Endodermal cell (in vitro differentiated cells): ENCODE data around the gene UPP2. TPM values are rescaled to one million over a fixed set of nuclear protein-coding genes. Genes with fewer than 3 reads are reported as not detected.

Experiments
- DNase-seq: peaks from one replicate; pipeline ENCODE4 v3.0.0-alpha.2; 2017
- H3K27ac ChIP-seq: 2 replicates; pipeline ENCODE4 v1.5.1; 2013; ENCODE audit warnings: mild to moderate bottlenecking, low read depth, low read length, moderate library complexity
- H3K27me3 ChIP-seq: 2 replicates; pipeline ENCODE4 v1.6.1; 2013; ENCODE audit warnings: mild to moderate bottlenecking, low read length, moderate library complexity; ENCODE audit not compliant: insufficient read depth, control insufficient read depth, poor library complexity, severe bottlenecking
- H3K36me3 ChIP-seq: 2 replicates; pipeline ENCODE4 v1.7.0; 2013; ENCODE audit warnings: mild to moderate bottlenecking, low read length, moderate library complexity; ENCODE audit not compliant: control insufficient read depth, insufficient read depth
- H3K4me1 ChIP-seq: one replicate; pipeline ENCODE4 v1.7.0; 2013; ENCODE audit warnings: low read length; ENCODE audit not compliant: control insufficient read depth, insufficient read depth
- H3K4me3 ChIP-seq: 2 replicates; pipeline ENCODE4 v1.5.1; 2013; ENCODE audit warnings: mild to moderate bottlenecking, low read length, moderate library complexity
- H3K9ac ChIP-seq: 2 replicates; pipeline ENCODE4 v1.6.1; 2013; ENCODE audit warnings: mild to moderate bottlenecking, low read length, moderate library complexity; ENCODE audit not compliant: poor library complexity, severe bottlenecking; ENCODE audit errors: extremely low read depth
- H3K9me3 ChIP-seq: 2 replicates; pipeline ENCODE4 v1.6.1; 2013; ENCODE audit warnings: mild to moderate bottlenecking, low read length, moderate library complexity; ENCODE audit not compliant: control insufficient read depth
- H3K27ac Mint-ChIP-seq: 2 replicates; pipeline ENCODE4 v1.8.0; 2020; ENCODE audit warnings: mixed read lengths
- H3K27me3 Mint-ChIP-seq: 2 replicates; pipeline ENCODE4 v1.8.0; 2021; ENCODE audit warnings: mild to moderate bottlenecking, mixed read lengths; ENCODE audit not compliant: insufficient read depth
- H3K36me3 Mint-ChIP-seq: 2 replicates; pipeline ENCODE4 v1.8.0; 2020; ENCODE audit warnings: low read depth, mixed read lengths
- H3K4me1 Mint-ChIP-seq: 2 replicates; pipeline ENCODE4 v1.8.0; 2020; ENCODE audit warnings: mixed read lengths
- H3K4me3 Mint-ChIP-seq: 2 replicates; pipeline ENCODE4 v1.8.0; 2020; ENCODE audit warnings: mild to moderate bottlenecking, moderate library complexity, mixed read lengths
- H3K9me3 Mint-ChIP-seq: 2 replicates; pipeline ENCODE4 v1.8.0; 2020; ENCODE audit warnings: mild to moderate bottlenecking, mixed read lengths
- WGBS, 2 experiments: methylation state at CpG; one replicate each; pipeline versions ENCODE4 v1.1.5 to v1.1.7; 2013; ENCODE audit warnings: missing lambda C conversion rate in 2 of 2, mixed read lengths in 1 of 2; ENCODE audit not compliant: insufficient coverage in 1 of 2, insufficient read length in 1 of 2; 5-methylcytosine and 5-hydroxymethylcytosine counted together
- total RNA-seq, 2 donors: library from RNA; stranded (reverse); fragmentation: NEBNext Ultra II Directional in 1 of 2; extraction: Animal tissue kit (Norgen Biotek cat#: 25700) in 1 of 2; gene quantifications; 2 replicates in 1 of 2; 3 replicates in 1 of 2; pipeline ENCODE4 v1.2.1, GENCODE V29; 2021
- TF ChIP-seq, protein P1 (sequence below): fragments of 200-600 bp; sonication (generic); conservative IDR thresholded peaks from 2 replicates; pipeline ENCODE4 v1.5.0; 2021; ENCODE audit warnings: antibody characterized with exemption, mild to moderate bottlenecking

Gene UPP2
- total RNA-seq, 2 donors from 2014 or later, result not detected

DNA sequence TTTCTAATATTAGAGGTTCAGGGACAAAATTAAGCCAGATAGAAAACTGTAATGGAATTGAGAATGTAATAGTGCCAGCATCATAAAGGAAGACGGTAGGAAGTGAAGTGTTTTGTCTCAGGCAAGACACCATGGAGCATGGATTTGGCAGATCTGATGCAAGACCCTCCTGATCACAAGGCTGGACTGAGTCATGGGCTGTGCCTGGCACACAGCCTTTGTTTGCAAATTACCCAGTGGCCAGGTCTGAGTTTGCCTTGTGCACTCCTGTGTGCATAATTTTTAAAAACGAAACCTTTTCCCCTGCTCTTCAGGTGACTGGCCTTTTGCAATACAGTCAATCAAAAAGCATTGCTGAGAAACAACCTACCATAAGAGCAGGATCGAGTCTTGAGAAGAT, 2.0 kb upstream of the UPP2 start:
- Mint-ChIP-seq H3K27ac (no peak overlapping the region), H3K36me3 (no peaks in the 10 kb centered on the region), H3K9me3 (no peaks in the 10 kb centered on the region), H3K4me3 (no peak overlapping the region), H3K4me1 (peaks cover under 1% of the 10 kb centered on the region), H3K27me3 (no peaks in the 10 kb centered on the region)
- TF ChIP-seq, protein P1, sequence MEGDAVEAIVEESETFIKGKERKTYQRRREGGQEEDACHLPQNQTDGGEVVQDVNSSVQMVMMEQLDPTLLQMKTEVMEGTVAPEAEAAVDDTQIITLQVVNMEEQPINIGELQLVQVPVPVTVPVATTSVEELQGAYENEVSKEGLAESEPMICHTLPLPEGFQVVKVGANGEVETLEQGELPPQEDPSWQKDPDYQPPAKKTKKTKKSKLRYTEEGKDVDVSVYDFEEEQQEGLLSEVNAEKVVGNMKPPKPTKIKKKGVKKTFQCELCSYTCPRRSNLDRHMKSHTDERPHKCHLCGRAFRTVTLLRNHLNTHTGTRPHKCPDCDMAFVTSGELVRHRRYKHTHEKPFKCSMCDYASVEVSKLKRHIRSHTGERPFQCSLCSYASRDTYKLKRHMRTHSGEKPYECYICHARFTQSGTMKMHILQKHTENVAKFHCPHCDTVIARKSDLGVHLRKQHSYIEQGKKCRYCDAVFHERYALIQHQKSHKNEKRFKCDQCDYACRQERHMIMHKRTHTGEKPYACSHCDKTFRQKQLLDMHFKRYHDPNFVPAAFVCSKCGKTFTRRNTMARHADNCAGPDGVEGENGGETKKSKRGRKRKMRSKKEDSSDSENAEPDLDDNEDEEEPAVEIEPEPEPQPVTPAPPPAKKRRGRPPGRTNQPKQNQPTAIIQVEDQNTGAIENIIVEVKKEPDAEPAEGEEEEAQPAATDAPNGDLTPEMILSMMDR, result no peak
- no peak overlapping the region for H3K27ac ChIP-seq
- H3K4me1 ChIP-seq, result no peaks in the 10 kb centered on the region
- H3K9me3 ChIP-seq, result no peaks in the 10 kb centered on the region
- no peaks in the 10 kb centered on the region for H3K36me3 ChIP-seq
- DNase-seq, result no peak
- no peak overlapping the region for H3K4me3 ChIP-seq
- no peak overlapping the region for H3K9ac ChIP-seq
- WGBS, 2 experiments, result 88 to 93% methylated on average over 1 to 3 of the region's 3 CpGs
- no peaks in the 10 kb centered on the region for H3K27me3 ChIP-seq

- Mint-ChIP-seq H3K36me3 (no peaks in the 10 kb centered on the region), H3K27me3 (no peaks in the 10 kb centered on the region), H3K27ac (no peak overlapping the region), H3K4me1 (no peaks in the 10 kb centered on the region), H3K4me3 (no peak overlapping the region), H3K9me3 (no peaks in the 10 kb centered on the region)
- WGBS, 2 experiments, result 81 to 86% methylated on average over 1 of the region's 1 CpG
- Histone ChIP-seq H3K9me3 (no peaks in the 10 kb centered on the region), H3K9ac (no peak overlapping the region), H3K36me3 (no peaks in the 10 kb centered on the region), H3K4me1 (no peaks in the 10 kb centered on the region), H3K27ac (no peak overlapping the region), H3K27me3 (no peaks in the 10 kb centered on the region), H3K4me3 (no peak overlapping the region)
- TF ChIP-seq, protein P1, result no peak
- no peak for DNase-seq
Measured at GRCh38 chr2:158100411-158100810, 1.3 kb upstream of the UPP2 start.

DNA sequence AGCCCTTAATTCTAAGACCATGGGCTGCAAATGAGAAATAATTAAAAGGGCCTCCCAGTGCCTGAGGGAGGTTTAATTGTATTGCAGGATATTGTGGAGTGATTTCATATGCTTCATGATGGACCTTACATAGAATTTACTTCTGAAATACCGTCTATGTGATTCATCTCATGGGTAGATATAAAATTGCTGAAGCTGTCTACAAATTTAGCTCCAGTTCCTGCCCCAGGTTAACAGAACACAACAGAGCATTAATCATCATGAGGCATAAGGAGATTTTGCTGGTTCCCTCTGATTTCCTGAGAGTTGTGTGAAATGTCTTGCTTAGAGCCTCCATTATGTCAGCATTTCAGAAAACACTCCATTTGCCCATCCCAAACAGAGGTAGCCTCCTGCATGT, 770 bp downstream of the UPP2 start:
- H3K4me1 Mint-ChIP-seq, result no peaks in the 10 kb centered on the region
- no peak overlapping the region for H3K4me3 ChIP-seq
- no peak overlapping the region for H3K27ac ChIP-seq
- H3K4me3 Mint-ChIP-seq, result no peak overlapping the region
- no peak for DNase-seq
- H3K27me3 ChIP-seq, result no peaks in the 10 kb centered on the region
- WGBS, 2 experiments, result 89 to 100% methylated on average over 1 of the region's 1 CpG
- TF ChIP-seq, protein P1, result no peak
- H3K9me3 Mint-ChIP-seq, result no peaks in the 10 kb centered on the region
- no peaks in the 10 kb centered on the region for H3K36me3 ChIP-seq
- no peak overlapping the region for H3K9ac ChIP-seq
- no peaks in the 10 kb centered on the region for H3K9me3 ChIP-seq
- H3K36me3 Mint-ChIP-seq, result no peaks in the 10 kb centered on the region
- no peaks in the 10 kb centered on the region for H3K27me3 Mint-ChIP-seq
- no peak overlapping the region for H3K27ac Mint-ChIP-seq
- no peaks in the 10 kb centered on the region for H3K4me1 ChIP-seq
